Activated T-cell treated with anti-CD3 and anti-CD28 coated beads for 24 hours (primary cell): ENCODE results near the gene MAP2K3.
"Not testable (repeated sequence)": the region's sequence is repeated elsewhere in the genome, so short reads cannot be mapped to it uniquely, and the experiment has no call there.

ENCODE experiments used
- DNase-seq: peaks from one replicate; pipeline ENCODE4 v3.0.0-alpha.2; 2020; ENCODE audit warnings: low read depth

The MAP2K3 gene

GRCh38 chr17:21296097-21297025 is 11.8 kb downstream of the MAP2K3 start:
- no peak for DNase-seq

- no peak for DNase-seq
These were observed 12.6 kb downstream of the MAP2K3 start for GRCh38 chr17:21297026-21297520.

- no peak for DNase-seq
These were observed 13.1 kb downstream of the MAP2K3 start for GRCh38 chr17:21297597-21297996.

GRCh38 chr17:21298056-21298982 is 13.8 kb downstream of the MAP2K3 start:
- DNase-seq, result no peak

GRCh38 chr17:21298983-21299519 is 14.5 kb downstream of the MAP2K3 start:
- DNase-seq, result no peak

GRCh38 chr17:21299981-21300600 is 15.6 kb downstream of the MAP2K3 start:
- no peak for DNase-seq

GRCh38 chr17:21300601-21301571 is 16.4 kb downstream of the MAP2K3 start:
- no peak for DNase-seq

- no peak for DNase-seq
These were observed 17.4 kb downstream of the MAP2K3 start for GRCh38 chr17:21301593-21302550.

GRCh38 chr17:21302711-21303425 is 18.4 kb downstream of the MAP2K3 start:
- no peak for DNase-seq

GRCh38 chr17:21303441-21304065 is 19.0 kb downstream of the MAP2K3 start:
- no peak for DNase-seq

GRCh38 chr17:21304091-21304490 is 19.6 kb downstream of the MAP2K3 start:
- DNase-seq, result no peak

- not testable (repeated sequence) for DNase-seq
These were observed 20.1 kb downstream of the MAP2K3 start for GRCh38 chr17:21304551-21305151.

- DNase-seq, result not testable (repeated sequence)
These were observed 21.1 kb downstream of the MAP2K3 start for GRCh38 chr17:21305431-21306180.

- not testable (repeated sequence) for DNase-seq
These were observed 22.2 kb downstream of the MAP2K3 start for GRCh38 chr17:21306611-21307272.

- DNase-seq, result not testable (repeated sequence)
These were observed 22.7 kb downstream of the MAP2K3 start for GRCh38 chr17:21307273-21307625.

- DNase-seq, result not testable (repeated sequence)
These were observed 24.4 kb downstream of the MAP2K3 start for GRCh38 chr17:21308931-21309381.
